AG10803 (cell line): ENCODE data around the gene VEZF1.

Experiments
- DNase-seq: peaks from one replicate; pipeline ENCODE4 v3.0.0; 2010; ENCODE audit warnings: low read depth
- H3K4me3 ChIP-seq: 2 replicates; pipeline ENCODE4 v1.5.1; 2011; ENCODE audit warnings: mild to moderate bottlenecking, low read length, control low read depth
- TF ChIP-seq, protein P1 (sequence below): conservative IDR thresholded peaks from 2 replicates; pipeline ENCODE4 v1.5.1; 2011; ENCODE audit warnings: mild to moderate bottlenecking, low read length, control low read depth, inconsistent platforms

The VEZF1 gene

DNA sequence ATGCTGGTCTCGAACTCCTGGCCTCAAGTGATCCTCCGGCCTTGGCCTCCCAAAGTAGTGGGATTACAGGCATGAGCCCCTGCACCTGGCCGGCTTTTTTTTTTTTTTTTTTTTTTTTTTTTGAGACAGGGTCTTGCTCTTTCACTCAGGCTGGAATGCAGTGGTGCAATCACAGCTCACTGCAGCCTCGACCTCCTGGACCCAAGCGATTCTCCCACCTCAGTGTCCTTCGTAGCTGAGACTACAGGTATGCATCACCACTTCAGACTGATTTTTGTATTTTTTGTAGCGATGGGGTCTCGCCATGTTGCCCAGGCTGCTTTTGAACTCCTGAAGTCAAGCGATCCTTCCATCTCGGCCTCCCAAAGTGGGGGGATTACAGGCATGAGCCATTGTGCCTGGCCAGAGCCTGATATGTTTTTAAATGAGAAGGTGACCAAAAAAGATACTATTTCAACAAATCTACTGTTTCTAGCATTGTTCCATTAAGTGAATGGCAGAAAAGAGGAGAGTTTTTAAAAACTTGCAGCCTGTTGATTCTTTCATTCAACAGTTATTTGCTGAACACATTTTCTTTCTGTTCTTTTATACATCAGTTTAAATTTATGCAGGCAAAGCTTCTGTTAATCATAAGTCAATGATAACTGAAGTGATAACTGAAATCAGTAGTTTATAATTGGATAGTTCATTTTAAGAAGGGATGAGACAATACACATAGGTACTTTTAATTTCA lies 22.2 kb upstream of the VEZF1 start:
- DNase-seq, result no peak
- TF ChIP-seq, protein P1, sequence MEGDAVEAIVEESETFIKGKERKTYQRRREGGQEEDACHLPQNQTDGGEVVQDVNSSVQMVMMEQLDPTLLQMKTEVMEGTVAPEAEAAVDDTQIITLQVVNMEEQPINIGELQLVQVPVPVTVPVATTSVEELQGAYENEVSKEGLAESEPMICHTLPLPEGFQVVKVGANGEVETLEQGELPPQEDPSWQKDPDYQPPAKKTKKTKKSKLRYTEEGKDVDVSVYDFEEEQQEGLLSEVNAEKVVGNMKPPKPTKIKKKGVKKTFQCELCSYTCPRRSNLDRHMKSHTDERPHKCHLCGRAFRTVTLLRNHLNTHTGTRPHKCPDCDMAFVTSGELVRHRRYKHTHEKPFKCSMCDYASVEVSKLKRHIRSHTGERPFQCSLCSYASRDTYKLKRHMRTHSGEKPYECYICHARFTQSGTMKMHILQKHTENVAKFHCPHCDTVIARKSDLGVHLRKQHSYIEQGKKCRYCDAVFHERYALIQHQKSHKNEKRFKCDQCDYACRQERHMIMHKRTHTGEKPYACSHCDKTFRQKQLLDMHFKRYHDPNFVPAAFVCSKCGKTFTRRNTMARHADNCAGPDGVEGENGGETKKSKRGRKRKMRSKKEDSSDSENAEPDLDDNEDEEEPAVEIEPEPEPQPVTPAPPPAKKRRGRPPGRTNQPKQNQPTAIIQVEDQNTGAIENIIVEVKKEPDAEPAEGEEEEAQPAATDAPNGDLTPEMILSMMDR, result no peak
- no peak overlapping the region for H3K4me3 ChIP-seq

DNA sequence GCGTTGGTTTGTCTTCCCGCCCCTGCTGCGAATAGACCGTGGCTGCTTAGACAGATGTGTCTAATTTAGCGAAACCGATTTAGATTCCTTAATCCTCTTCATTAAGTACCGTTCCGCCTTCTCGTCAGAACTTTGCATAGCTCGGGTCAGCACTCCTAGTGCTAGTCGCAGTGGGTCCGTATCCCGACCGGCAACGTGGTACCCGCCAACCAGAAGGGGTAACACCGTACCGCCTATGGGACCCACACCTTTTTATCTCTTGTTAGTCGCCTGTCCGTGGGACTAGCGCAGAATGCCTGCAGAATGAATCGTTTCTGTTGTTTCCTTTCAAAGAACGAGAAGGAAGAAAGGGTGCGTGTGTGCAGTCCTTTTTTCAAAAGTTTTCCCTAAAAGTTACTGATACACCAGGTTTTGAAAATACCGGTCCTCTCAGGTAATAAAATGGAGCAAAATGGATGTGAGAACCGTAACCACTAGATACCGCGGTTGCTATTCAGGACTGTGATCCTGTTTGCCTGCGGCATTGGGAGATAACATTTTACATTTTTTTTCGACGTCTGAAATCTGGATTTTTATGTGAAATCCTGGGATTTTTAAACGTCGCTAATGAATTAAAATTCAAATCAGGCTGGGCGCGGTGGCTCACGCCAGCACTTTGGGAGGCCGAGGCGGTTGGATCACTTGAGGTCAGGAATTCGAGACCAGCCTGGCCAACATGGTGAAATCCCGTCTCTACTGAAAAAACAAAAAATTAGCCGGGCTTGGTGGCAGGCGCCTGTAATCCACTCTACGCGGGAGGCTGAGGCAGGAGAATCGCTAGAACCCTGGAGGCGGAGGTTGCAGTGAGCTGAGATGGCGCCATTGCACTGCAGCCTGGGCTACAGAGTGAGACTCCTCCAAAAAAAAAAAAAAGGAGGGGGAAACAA lies 20.0 kb upstream of the VEZF1 start:
- peak overlapping the region; percentile 100 for H3K4me3 ChIP-seq
- TF ChIP-seq, protein P1, result no peak
- DNase-seq, result no peak

DNA sequence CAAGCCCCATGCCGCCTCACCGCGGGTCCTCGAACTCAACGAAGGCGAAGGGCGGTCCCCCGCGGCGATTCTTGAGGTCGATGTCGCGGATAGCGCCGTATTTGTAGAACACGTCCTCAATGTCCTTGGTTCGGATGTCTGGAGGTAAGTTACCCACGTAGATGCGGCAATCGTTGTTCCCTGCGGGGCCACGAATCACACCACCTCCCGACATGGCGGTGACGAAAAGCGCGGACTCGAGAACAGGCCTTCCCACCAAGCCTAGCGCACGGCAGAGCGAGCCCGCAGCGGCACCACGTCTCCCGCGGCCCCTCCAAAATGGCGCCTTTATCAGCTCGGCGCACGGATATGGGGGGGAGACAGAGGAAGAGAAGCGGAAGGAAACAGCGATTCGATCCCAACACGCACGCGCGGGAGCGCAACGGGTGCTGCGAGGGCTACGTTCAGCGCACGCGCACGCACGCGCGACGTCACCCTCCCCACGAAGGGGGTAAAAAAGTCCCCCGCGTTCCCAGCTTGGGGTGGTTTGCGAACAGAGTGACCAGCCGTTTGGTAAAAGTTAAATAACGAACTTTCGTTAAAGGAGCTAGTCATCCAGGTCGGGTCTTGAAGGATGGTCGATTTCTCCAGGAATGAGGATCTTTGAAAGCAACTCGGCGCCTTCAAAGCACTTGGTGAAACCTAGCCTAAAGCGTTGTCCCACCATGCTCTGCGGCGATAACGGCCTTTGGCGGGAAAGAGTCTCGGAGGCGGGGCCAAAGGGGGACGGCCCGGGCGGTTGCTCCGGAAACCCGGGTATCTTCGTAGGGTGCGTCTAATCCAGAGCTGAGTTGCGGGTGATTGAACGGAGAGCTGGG lies 19.1 kb upstream of the VEZF1 start, which contains the start of gene SRSF1:
Gene SRSF1 (minus strand): TSS at position 323 of the 857 bp plus-strand sequence. CDS start 109 bp downstream, at position 214.
- DNase-seq, result peak; percentile 96
- TF ChIP-seq, protein P1, result no peak
- peak within 1 kb of the TSS; percentile 100 for H3K4me3 ChIP-seq

DNA sequence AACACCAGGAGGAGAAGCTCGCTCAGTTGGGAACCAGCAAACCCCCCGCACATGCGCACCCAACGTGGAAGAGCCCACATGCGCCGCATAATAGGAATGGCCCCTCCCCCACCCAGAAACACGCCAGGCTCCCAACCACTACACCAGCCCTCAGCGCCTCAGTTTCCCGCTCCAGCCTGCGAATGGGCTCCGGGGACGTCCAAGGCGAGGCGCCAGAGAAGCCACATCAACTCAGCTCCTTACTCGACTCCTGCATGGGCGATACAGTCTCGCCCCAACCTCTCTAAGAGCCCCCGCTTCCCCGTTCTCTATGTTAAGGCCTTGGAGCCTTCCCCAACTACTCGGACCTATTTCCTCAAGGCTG lies 18.5 kb upstream of the VEZF1 start:
- H3K4me3 ChIP-seq, result peak overlapping the region; percentile 100
- TF ChIP-seq, protein P1, result no peak
- DNase-seq, result peak; percentile 76

DNA sequence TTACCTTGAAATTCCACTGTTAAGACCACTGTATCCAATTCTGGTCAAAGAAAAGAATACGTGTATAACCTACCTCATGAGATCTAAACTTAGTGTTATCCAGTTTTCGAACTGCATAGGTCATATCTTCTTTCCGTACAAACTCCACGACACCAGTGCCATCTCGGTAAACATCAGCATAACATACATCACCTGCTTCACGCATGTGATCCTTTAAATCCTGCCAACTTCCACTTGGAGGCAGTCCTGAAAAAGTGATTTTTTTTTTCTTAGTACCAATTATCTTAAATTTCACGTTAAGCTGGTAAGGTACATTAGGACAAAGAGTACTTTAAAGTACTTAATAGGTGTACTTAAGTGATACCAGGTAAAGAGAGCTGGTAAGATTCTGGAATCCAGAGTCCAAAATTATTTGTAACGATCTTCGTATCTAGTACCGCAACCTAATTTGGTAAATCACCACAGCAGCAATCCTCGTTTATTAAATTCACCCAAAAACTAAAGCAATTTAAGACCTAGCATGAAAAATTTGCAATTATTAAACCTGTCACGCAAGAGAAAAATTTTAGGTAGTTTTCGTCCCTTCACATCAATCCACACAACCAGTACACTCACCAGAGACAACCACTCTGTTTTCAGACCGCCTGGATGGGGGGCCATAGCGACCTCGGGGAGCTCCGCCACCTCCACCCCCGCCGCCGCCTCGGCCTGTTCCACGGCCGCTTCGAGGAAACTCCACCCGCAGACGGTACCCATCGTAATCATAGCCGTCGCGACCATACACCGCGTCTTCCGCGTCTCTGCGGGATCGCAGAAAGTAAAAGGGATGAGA lies 17.9 kb upstream of the VEZF1 start:
- DNase-seq, result no peak
- TF ChIP-seq, protein P1, result no peak
- peak overlapping the region; percentile 100 for H3K4me3 ChIP-seq
